Skeletal muscle tissue (tissue), 4 donors: Measurements from ENCODE around the gene FHIT. TPM values are rescaled to one million over a fixed set of nuclear protein-coding genes. Genes with fewer than 3 reads are reported as not detected.

Experiments
- H3K27ac ChIP-seq: one replicate; pipeline ENCODE4 v1.7.0; 2013; ENCODE audit warnings: mild to moderate bottlenecking, low read depth, low read length, inconsistent platforms
- H3K27me3 ChIP-seq, 3 donors: one replicate each; pipeline ENCODE4 v1.7.0; 2013; ENCODE audit warnings: low read length in 3 of 3; ENCODE audit not compliant: control insufficient read depth in 3 of 3, insufficient read depth in 3 of 3
- H3K36me3 ChIP-seq, 3 donors: one replicate each; pipeline ENCODE4 v1.7.0; 2013; ENCODE audit warnings: low read length in 3 of 3; ENCODE audit not compliant: control insufficient read depth in 3 of 3, insufficient read depth in 3 of 3
- H3K4me1 ChIP-seq, 3 donors: one replicate each; pipeline ENCODE4 v1.7.0; 2013; ENCODE audit warnings: low read length in 3 of 3, mild to moderate bottlenecking in 3 of 3; ENCODE audit not compliant: control insufficient read depth in 3 of 3, insufficient read depth in 3 of 3
- H3K4me3 ChIP-seq, 3 donors: one replicate each; pipeline ENCODE4 v1.7.0; 2013; ENCODE audit warnings: low read length in 3 of 3
- H3K9ac ChIP-seq, 3 donors: one replicate each; pipeline ENCODE4 v1.7.0; 2013; ENCODE audit warnings: low read length in 3 of 3, mild to moderate bottlenecking in 3 of 3, moderate library complexity in 2 of 3, low read depth in 1 of 3
- H3K9me3 ChIP-seq, 3 donors: one replicate each; pipeline ENCODE4 v1.7.0; 2013; ENCODE audit warnings: low read length in 3 of 3; ENCODE audit not compliant: control insufficient read depth in 3 of 3
- total RNA-seq: library from RNA; depleted of rRNA; stranded (reverse); fragments of >200 nt; gene quantifications from one replicate; pipeline ENCODE4 v1.2.3, GENCODE V29; 2014
- donor health status: Osteomylitis.

The FHIT gene
- total RNA-seq, 1 donor from 2014 or later: 4.2 TPM

DNA sequence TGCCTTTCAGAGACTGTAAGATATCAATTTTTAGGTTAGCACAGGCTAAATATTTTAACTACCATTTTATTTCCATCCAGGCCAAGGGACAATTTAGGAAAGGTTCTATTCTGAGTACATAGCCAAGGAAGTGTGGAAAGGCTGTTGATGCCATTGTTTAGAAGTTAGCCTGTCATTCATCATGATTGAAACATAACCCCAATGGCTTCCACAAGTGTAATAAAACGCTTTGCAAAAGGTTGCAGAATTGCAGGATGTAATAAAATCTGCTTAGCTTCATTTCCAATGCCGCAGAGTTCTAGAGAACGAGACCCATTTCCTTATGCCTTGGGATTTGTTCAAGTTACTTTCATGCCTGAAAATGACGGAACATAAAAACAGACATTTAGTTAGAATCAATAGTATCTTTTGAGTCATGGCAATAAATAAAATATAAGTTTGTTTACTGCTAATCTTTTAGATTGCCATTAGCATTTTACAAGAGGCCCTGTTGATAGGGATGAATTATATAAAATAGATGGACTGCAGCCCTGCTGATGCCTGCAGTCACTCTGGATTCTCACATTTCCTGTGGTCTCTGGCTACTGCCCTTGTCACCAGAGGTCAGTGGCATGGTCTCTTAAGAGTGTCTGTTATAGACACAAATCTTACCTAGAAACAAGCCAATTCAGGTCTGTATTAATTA, 1523.2 kb downstream of the FHIT start:
- Histone ChIP-seq H3K4me1 (no peaks in the 10 kb centered on the region), H3K9me3 (no peaks in the 10 kb centered on the region), H3K4me3 (no peak overlapping the region), H3K36me3 (no peaks in the 10 kb centered on the region), H3K27ac (no peak overlapping the region), H3K27me3 (no peaks in the 10 kb centered on the region), H3K9ac (no peak overlapping the region)

DNA sequence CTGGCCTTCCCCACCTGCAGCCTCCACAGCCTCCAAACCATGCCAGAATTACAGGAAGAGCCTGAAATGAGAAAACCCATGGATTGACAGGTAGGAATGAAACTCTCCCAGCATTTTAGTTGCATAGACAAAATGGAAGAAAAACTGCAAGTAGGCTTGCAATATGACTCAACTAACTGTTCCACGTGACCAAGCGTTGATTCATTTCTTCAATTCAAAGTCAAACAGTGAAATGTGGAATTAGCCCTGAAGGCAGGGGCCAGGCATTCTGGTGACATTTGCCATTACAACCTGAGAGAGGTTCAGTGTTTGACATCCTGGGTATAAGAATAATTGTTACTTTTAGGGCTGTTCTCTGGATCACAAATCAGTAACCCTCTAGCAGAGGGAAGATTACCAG, 1525.0 kb downstream of the FHIT start:
- Histone ChIP-seq H3K4me1 (no peaks in the 10 kb centered on the region), H3K9ac (no peak overlapping the region), H3K36me3 (no peaks in the 10 kb centered on the region), H3K9me3 (no peaks in the 10 kb centered on the region), H3K27me3 (no peaks in the 10 kb centered on the region), H3K4me3 (no peak overlapping the region), H3K27ac (no peak overlapping the region)

DNA sequence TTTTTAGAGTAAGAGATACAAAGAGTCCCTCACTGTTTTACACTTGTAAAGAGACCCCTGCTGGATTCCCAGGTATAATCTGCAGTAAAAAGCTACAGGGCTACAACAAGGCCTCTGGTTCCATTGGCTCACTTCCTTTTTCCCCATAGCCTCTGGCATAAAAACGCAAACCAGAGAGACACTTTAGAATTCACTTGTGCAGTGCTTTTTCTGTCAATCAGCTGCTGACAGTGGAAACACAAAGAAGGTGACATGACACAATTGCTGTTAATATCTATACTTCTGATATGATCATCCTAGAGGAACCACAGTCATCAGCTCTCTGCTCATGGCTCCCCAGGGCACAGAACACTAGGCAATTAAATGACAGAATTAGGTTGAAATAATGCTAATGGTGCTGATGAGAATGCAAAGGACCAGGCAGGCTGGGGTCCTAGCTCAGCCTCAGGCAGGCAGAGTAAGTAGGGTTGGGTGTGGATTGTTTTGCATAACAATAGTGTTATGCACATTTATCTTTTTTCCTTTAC, 1533.5 kb downstream of the FHIT start:
- Histone ChIP-seq H3K27ac (no peak overlapping the region), H3K9ac (no peak overlapping the region), H3K4me3 (no peak overlapping the region), H3K36me3 (no peaks in the 10 kb centered on the region), H3K27me3 (no peaks in the 10 kb centered on the region), H3K9me3 (peaks cover 0 to 2% (median 0%) of the 10 kb centered on the region in 3 donors), H3K4me1 (no peaks in the 10 kb centered on the region)

DNA sequence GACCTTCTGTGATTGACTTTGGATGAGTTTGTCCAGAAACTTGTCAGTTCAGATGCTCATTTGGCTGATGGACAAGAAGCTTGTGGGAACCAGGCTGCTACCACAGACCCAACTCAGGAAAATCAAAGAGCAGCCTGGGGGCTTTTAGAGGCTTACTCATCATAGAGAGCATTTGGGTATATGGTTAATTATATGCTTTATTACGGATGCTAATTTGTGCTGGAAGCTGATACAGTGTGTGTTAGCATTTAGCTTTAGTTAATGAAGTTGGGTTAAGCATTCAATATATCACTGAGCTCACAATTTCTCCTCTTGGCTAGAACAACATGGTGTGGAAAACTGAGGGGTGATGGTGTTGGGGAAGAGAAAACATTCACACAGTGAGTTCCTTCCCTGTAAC, 1537.2 kb downstream of the FHIT start:
- no peak overlapping the region for H3K4me3 ChIP-seq
- H3K9ac ChIP-seq: no peak overlapping the region
- H3K9me3 ChIP-seq: peaks cover 0 to 2% (median 0%) of the 10 kb centered on the region in 3 donors
- no peaks in the 10 kb centered on the region for H3K27me3 ChIP-seq
- no peaks in the 10 kb centered on the region for H3K36me3 ChIP-seq
- H3K27ac ChIP-seq: no peak overlapping the region
- H3K4me1 ChIP-seq: no peaks in the 10 kb centered on the region

GRCh38 chr3:59710554-59710953, 1540.7 kb downstream of the FHIT start:
- no peaks in the 10 kb centered on the region for H3K36me3 ChIP-seq
- no peak overlapping the region for H3K4me3 ChIP-seq
- peaks cover 0 to 2% (median 0%) of the 10 kb centered on the region in 3 donors for H3K9me3 ChIP-seq
- H3K4me1 ChIP-seq: no peaks in the 10 kb centered on the region
- H3K27ac ChIP-seq: no peak overlapping the region
- no peak overlapping the region for H3K9ac ChIP-seq
- H3K27me3 ChIP-seq: no peaks in the 10 kb centered on the region

GRCh38 chr3:59709702-59710553, 1541.3 kb downstream of the FHIT start:
- H3K36me3 ChIP-seq: no peaks in the 10 kb centered on the region
- no peaks in the 10 kb centered on the region for H3K27me3 ChIP-seq
- H3K9ac ChIP-seq: no peak overlapping the region
- H3K27ac ChIP-seq: no peak overlapping the region
- H3K4me1 ChIP-seq: no peaks in the 10 kb centered on the region
- H3K9me3 ChIP-seq: peaks cover 0 to 2% (median 0%) of the 10 kb centered on the region in 3 donors
- H3K4me3 ChIP-seq: no peak overlapping the region

DNA sequence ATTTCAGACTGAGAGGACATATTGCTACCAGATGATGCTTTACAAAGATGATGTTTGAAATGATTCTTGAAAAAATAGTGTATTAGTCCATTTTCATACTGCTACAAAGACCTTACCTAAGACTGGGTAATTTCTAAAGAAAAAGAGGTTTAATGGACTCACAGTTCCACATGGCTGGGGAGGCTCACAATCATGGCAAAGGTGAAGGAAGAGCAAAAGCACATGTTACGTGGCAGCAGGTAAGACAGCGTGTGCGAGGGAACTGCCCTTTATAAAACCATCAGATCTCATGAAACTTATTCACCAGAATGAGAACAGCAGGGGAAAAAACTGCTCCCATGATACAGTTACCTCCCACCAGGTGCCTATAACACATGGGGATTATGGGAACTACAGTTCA, 1543.0 kb downstream of the FHIT start:
- H3K4me1 ChIP-seq: no peaks in the 10 kb centered on the region
- no peak overlapping the region for H3K27ac ChIP-seq
- no peak overlapping the region for H3K9ac ChIP-seq
- no peak overlapping the region for H3K4me3 ChIP-seq
- H3K27me3 ChIP-seq: no peaks in the 10 kb centered on the region
- H3K36me3 ChIP-seq: no peaks in the 10 kb centered on the region
- H3K9me3 ChIP-seq: no peaks in the 10 kb centered on the region

- H3K9me3 ChIP-seq: no peaks in the 10 kb centered on the region
- no peaks in the 10 kb centered on the region for H3K4me1 ChIP-seq
- H3K27me3 ChIP-seq: no peaks in the 10 kb centered on the region
- H3K36me3 ChIP-seq: no peaks in the 10 kb centered on the region
- no peak overlapping the region for H3K9ac ChIP-seq
- no peak overlapping the region for H3K27ac ChIP-seq
- no peak overlapping the region for H3K4me3 ChIP-seq
Measured at GRCh38 chr3:59704292-59704691, 1547.0 kb downstream of the FHIT start.

- H3K9ac ChIP-seq: no peak overlapping the region
- no peak overlapping the region for H3K27ac ChIP-seq
- H3K4me3 ChIP-seq: no peak overlapping the region
- H3K36me3 ChIP-seq: no peaks in the 10 kb centered on the region
- no peaks in the 10 kb centered on the region for H3K9me3 ChIP-seq
- no peaks in the 10 kb centered on the region for H3K27me3 ChIP-seq
- no peaks in the 10 kb centered on the region for H3K4me1 ChIP-seq
Measured at GRCh38 chr3:59699648-59700320, 1551.5 kb downstream of the FHIT start.
